Measurements from ENCODE around the gene C3orf22.

DNA sequence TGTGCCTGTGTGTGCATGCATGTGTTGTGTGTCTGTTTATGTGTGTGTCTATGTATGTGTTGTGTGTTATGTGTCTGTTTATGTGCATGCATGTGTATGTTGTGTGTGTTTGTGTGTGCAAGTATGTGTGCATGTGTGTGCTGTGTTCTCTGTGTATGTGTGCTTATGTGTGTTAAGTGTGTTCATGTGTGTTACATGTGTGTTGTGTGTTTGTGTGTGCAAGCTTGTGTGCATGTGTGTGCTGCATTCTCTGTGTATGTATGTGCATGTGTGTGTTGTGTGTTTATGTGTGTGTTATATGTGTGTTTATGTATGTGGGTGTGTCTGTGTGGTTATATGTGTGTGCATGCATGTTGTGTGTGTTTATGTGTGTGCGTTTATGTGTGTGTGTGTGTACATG lies 56.1 kb downstream of the C3orf22 start:
- TF ChIP-seq, protein P1, sequence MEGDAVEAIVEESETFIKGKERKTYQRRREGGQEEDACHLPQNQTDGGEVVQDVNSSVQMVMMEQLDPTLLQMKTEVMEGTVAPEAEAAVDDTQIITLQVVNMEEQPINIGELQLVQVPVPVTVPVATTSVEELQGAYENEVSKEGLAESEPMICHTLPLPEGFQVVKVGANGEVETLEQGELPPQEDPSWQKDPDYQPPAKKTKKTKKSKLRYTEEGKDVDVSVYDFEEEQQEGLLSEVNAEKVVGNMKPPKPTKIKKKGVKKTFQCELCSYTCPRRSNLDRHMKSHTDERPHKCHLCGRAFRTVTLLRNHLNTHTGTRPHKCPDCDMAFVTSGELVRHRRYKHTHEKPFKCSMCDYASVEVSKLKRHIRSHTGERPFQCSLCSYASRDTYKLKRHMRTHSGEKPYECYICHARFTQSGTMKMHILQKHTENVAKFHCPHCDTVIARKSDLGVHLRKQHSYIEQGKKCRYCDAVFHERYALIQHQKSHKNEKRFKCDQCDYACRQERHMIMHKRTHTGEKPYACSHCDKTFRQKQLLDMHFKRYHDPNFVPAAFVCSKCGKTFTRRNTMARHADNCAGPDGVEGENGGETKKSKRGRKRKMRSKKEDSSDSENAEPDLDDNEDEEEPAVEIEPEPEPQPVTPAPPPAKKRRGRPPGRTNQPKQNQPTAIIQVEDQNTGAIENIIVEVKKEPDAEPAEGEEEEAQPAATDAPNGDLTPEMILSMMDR (IDR thresholded peaks at IDR 0.05): peak in 1 of 3 donors; percentile 38
- no peak for TF ChIP-seq POLR2A (IDR thresholded peaks at IDR 0.05)
